Ovary (tissue), 3 donors: ENCODE results near the gene PROK2.

ENCODE experiments used
- CTCF ChIP-seq, 3 donors: fragments of 450-650 bp in 2 of 3; fragments of 200-600 bp in 1 of 3; IDR thresholded peaks; one replicate each; pipeline versions ENCODE4 v1.5.1 to v1.8.0; 2016 to 2022; ENCODE audit warnings: antibody characterized with exemption in 3 of 3, mild to moderate bottlenecking in 1 of 3
- EP300 ChIP-seq: sonication (generic); formaldehyde crosslinking; IDR thresholded peaks from one replicate; pipeline ENCODE4 v1.6.1; 2017; ENCODE audit warnings: antibody characterized with exemption
- POLR2A ChIP-seq: fragments of 450-650 bp; IDR thresholded peaks from one replicate; pipeline ENCODE4 v1.6.1; 2017; ENCODE audit warnings: antibody characterized with exemption, mild to moderate bottlenecking, moderate library complexity
- donor health status: DM: no; HTN: no; CAD: no.

- TF ChIP-seq CTCF (IDR thresholded peaks at IDR 0.05) = no peak
- no peak for TF ChIP-seq POLR2A
- TF ChIP-seq EP300 = no peak
Observed at GRCh38 chr3:71724584-71725270, 60.2 kb downstream of the PROK2 start.
